SW480 (cell line): ENCODE results near the gene SGPP2.
A peak's percentile ranks its signal among the peaks of the same experiment; 100 is the strongest.
"Not testable (repeated sequence)": the region's sequence is repeated elsewhere in the genome, so short reads cannot be mapped to it uniquely, and the experiment has no call there.

ENCODE experiments used
- DNase-seq: peaks from one replicate; pipeline ENCODE4 v3.0.0-alpha.2; 2016; ENCODE audit warnings: low spot score

SGPP2 gene

DNA sequence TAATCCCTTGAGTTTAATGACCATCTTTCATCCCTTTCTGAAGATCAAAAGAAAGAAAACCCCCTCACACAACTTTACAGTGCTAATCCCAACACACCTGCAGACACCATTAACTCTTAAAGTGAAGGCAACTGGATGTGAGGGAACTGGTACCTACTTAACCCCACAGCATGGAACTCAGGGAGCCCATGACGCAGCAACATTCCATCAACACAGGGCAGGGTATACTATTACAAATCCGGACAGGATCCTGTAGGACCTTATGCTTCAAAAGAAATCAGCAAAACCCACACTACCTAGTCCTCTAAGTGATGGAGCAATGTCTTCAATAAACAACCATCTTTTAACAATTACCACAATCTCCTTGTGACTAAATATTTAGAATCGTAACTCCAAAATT, 153.0 kb downstream of the SGPP2 start:
- DNase-seq = no peak

DNA sequence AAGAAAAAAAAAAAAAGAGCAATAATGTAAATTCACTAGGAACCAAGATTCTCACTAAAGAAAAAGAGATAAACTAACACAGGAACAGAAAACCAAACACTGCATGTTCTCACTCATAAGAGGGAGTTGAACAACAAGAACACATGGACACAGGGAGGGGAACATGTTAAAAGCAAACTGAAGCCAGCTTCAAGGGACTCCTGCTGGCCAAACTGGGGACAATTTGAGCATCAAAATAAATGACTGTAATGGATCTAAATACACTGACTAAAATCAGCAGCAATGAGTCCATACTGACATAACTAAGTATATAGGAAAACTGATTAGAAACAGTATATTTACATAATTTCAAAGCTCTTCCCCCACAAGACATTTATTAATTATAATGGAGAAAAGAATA, 158.6 kb downstream of the SGPP2 start:
- DNase-seq = peak; percentile 6

DNA sequence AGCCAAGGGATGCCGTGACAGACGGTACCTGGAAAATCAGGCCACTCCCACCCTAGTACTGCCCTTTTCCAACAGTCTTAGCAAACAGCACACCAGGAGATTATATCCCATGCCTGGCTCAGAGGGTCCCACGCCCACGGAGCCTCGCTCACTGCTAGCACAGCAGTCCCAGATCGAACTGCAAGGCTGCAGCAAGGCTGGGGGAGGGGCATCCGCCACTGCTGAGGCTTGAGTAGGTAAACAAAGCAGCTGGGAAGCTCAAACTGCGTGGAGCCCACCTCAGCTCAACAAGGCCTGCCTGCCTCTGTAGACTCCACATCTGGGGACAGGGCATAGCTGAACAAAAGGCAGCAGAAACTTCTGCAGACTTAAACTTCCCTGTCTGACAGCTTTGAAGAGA, 160.2 kb downstream of the SGPP2 start:
- DNase-seq = not testable (repeated sequence)

DNA sequence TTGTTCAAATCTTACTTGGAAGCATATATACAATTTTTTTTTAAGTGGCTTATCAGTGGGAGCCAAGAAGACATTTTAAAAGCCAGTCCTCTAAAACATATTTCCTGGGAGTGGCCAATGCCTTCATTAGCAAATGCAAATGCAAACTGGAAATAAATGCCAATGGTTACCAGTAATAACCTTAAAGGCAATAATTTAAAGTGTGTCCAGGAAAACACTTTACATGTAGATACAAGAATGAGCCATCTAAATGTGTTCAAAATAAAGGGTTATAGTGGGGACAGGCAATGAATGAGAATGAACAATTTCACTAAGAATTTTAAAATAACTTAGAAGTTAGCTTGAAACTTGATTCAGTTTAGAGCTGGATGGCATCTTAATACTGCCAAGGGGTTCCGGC, 167.3 kb downstream of the SGPP2 start:
- DNase-seq = no peak

DNA sequence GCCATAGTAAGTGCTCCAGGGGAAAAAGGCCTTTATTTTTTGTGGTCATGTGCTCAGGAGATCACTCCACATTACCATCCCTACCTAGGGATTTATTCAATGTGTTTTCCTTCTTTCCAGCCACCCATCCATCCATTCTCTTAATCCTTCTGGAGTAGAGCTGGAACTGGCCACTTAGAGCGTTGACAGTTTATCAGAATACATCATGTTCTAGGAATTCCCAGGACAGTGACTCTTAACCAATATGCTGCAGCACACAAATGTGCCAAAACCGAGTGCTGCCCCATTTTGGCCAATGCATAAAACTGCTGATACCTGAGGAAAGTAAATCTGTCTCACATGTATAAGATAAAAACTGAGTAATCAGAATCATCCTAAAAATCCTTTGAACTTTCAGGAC, 167.8 kb downstream of the SGPP2 start:
- no peak for DNase-seq

DNA sequence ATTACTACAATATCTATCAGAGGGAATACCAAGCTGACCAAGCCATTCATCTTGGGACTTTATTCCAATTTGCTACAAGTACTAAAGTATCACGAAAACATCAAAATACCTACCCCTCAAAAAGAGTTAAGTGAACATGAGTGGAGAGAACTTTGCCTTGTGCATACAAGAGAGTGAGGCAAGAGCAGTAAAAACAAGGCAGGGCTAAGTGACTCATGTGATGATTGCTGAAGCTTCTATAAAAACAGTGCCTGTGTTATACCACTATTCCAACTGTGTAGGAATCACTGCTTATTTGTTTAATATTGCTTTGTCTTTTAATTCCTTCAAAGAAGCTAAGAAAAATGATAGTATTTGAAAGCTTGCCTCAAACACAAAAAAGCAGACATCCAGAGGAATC, 170.3 kb downstream of the SGPP2 start:
- DNase-seq = peak; percentile 30

DNA sequence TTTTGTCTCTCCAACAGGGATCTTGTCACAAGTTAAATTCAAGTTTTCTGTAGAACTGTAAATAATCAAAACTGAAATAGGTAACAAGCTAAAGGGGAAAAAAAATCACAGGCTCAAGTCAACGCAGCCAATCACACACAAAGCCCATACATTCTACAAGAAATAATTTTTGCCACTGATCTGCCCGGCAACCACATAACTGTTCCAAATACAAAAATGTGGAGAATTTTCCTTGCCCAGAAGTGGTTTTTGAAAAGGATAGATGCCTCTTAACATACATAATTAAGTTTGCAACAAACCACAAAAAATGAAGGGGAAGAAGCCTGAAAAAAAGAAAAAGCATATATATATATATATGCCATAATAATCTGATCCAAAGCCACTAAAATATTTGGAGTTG, 171.2 kb downstream of the SGPP2 start:
- no peak for DNase-seq

DNA sequence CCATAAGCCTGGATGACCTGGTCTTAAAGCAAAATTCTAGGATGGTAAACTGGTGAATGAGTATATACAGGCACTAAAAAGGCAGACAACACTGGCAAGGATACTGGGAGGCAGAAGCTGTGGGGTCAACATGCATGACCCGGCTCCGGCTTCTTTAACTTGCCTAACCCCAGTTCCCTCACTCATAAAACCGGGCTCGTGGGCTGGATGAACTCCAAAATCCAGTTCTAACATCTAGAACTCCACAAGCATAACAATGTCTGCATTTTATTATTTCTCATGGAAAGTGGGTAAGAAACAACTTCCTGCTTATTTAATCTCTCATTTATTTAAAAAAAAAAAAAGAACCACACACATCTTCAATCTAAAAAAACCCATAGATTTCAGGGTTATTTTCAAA, 174.3 kb downstream of the SGPP2 start:
- DNase-seq = no peak

DNA sequence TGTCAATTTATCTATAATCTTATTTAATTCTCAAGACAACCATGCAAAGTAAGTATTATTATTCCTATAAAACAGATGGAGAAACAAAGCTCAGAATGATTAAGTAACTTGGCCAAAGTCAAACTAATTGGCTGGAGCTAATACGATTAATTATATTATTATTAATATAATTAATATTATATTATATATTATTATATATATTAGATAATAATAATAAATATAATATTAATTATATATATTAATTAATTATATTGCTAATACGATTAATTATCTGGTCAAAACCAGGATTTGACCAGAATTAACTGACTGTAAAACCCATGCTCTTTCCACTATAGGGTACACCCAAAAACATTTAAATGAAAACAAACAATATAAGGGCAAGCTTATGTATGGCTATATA, 179.2 kb downstream of the SGPP2 start:
- no peak for DNase-seq

DNA sequence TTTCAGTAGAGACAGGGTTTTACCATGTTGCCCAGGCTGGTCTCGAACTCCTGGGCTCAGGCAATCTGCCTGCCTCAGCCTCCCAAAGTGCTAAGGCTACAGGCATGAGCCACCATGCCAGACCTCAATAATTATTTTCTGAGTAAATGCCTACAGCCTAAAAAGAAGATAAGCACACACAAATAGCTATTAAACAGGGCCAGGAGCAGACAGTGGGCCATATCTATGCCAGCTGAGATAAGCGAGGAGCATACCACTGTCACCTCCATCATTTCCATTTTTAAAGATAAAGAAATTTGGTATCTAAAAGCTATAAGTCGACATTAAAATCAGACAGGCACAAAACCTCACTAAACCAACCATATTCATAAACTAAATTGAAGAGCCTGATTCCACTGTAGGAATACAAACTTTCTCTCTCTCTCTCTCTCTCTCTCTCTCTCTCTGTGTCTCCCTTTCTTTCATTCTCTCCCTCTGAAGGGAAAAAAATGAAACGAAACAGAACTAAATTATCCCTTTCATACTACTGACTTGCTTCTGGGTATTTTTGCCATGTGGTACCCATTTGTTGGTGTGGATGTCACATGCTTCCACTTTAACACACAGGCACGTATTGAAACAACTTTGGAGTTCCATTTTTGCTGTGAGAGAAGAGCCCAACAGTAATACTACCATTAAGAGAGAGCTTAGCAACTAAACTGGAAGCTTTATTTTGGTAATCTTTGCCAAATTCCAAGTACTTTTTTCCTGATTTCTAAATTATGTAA, 180.6 kb downstream of the SGPP2 start:
- no peak for DNase-seq

DNA sequence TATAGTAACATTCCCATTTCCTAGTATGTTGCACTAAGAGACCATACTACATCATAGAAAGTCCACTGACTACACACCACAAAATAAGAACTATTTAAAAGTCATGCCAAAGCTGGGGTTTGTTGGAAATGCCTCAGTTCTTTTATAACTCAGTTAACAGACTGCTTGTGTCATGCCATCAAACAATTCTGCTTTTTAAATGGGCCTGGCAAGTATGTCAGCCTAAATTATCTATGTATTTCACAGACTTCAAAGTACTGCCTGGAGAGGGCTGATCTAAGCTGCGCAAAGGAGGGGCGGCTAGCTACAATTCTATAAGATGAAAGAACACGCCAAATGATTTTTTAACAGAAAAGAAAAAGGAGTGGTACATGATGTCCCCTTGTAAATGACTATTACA, 182.0 kb downstream of the SGPP2 start:
- DNase-seq = no peak

DNA sequence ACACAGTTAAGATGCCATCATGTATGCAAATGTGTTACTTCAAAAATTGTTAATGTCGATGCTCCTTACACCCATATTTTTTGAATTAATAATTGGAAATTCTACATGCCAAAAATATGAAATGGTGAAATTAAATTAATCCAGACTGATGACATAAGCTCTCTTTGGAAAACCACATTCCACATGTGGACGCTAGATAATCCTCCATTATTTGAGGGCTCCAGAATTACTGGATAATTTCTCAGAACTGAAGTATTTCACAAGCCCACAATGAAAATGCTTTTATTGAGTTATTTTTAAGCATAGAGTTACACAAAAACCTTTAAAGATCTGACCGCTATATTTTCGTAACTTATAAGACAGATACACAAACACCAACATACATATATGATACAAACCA, 183.7 kb downstream of the SGPP2 start:
- no peak for DNase-seq

DNA sequence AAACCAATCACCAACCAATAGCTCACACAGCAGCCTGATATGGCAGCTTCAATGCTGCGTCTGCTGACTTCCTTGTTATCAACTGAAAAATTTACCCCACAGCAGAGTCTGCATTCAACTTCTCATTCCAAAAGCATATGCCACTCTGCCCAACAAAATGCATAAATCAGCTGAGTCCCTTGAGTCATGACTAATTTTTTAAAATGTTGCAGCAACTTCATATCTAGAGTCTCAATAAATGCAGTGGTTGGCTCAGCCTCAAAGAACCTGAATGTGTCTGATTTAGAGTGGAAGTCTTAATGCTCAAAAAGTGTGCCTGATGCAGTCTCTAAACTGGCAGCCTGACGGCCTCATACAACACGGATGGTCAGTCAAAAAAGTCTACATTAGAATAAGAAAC, 185.0 kb downstream of the SGPP2 start:
- no peak for DNase-seq
